H1 (cell line): ENCODE results near the gene SYT13. TPM values are rescaled to one million over a fixed set of nuclear protein-coding genes. Genes with fewer than 3 reads are reported as not detected.

Source experiments
- CTCF ChIA-PET: fragments of 300-600 bp; sonication (Branson Sonifier 250); formaldehyde crosslinking; loops from one replicate; lab custom pipeline; 2021; ENCODE audit not compliant: partially characterized antibody; lab: Charles Lee
- POLR2A ChIA-PET: fragments of 300-600 bp; sonication (Branson Sonifier 250); formaldehyde crosslinking; loops from one replicate; lab custom pipeline; 2021; ENCODE audit warnings: inconsistent platforms; ENCODE audit not compliant: partially characterized antibody; lab: Charles Lee
- DNase-seq, 2 experiments: peaks; one replicate each; pipeline versions ENCODE4 v3.0.0 to v3.0.0-alpha.2; 2010 to 2022; ENCODE audit warnings: low spot score in 2 of 2, low read depth in 1 of 2, mixed read lengths in 1 of 2
- FAIRE-seq: peaks from 2 replicates; lab custom pipeline; 2011; peaks lifted over from hg19 to GRCh38; lab: Jason Lieb, UNC
- H2AFZ ChIP-seq: 2 replicates; pipeline ENCODE4 v1.8.1; 2012; ENCODE audit warnings: low read length, inconsistent platforms
- H2AK5ac ChIP-seq: 2 replicates; pipeline ENCODE4 v1.6.1; 2013; ENCODE audit warnings: low read depth, low read length
- H2BK120ac ChIP-seq: replicated peaks from 2 replicates; pipeline ENCODE3; 2013; ENCODE audit warnings: low read depth, low read length, inconsistent platforms
- H2BK12ac ChIP-seq: 2 replicates; pipeline ENCODE4 v1.6.1; 2013; ENCODE audit warnings: low read depth, low read length
- H2BK15ac ChIP-seq: 2 replicates; pipeline ENCODE4 v1.6.1; 2013; ENCODE audit warnings: low read length
- H2BK20ac ChIP-seq: 2 replicates; pipeline ENCODE4 v1.6.1; 2013; ENCODE audit warnings: low read length
- H2BK5ac ChIP-seq: 2 replicates; pipeline ENCODE4 v1.6.1; 2013; ENCODE audit warnings: low read depth, low read length
- H3K14ac ChIP-seq: 2 replicates; pipeline ENCODE4 v1.6.1; 2013; ENCODE audit warnings: inconsistent platforms; ENCODE audit not compliant: insufficient read length
- H3K18ac ChIP-seq: 2 replicates; pipeline ENCODE4 v1.6.1; 2013; ENCODE audit warnings: low read length; ENCODE audit errors: extremely low read depth
- H3K23ac ChIP-seq: 2 replicates; pipeline ENCODE4 v1.6.1; 2013; ENCODE audit warnings: inconsistent platforms; ENCODE audit not compliant: insufficient read length
- H3K23me2 ChIP-seq: 2 replicates; pipeline ENCODE4 v1.6.1; 2013; ENCODE audit warnings: low read depth, low read length
- H3K27ac ChIP-seq: 2 replicates; pipeline ENCODE4 v1.6.1; 2011; ENCODE audit warnings: low read depth, low read length, inconsistent platforms
- H3K27me3 ChIP-seq, 4 experiments: replicated peaks in 1 of 4; 1 replicate in 1 of 4; 2 replicates in 3 of 4; pipeline versions ENCODE4 v1.6.1 to v1.8.1; 2011 to 2013; ENCODE audit warnings: low read length in 3 of 4, mild to moderate bottlenecking in 3 of 4, inconsistent platforms in 2 of 4, mixed read lengths in 2 of 4, moderate library complexity in 1 of 4; ENCODE audit not compliant: control insufficient read depth in 3 of 4, insufficient read depth in 3 of 4; ENCODE audit errors: extremely low read depth in 1 of 4
- H3K36me3 ChIP-seq, 4 experiments: 2 replicates each; pipeline versions ENCODE4 v1.6.1 to v1.8.1; 2011 to 2013; ENCODE audit warnings: mild to moderate bottlenecking in 4 of 4, low read length in 3 of 4, moderate library complexity in 2 of 4, control low read depth in 1 of 4, inconsistent platforms in 1 of 4; ENCODE audit not compliant: insufficient read depth in 4 of 4, control insufficient read depth in 2 of 4
- H3K4ac ChIP-seq: replicated peaks from 2 replicates; pipeline ENCODE3; 2013; ENCODE audit warnings: low read length, low read depth, mixed read lengths, inconsistent platforms; ENCODE audit not compliant: insufficient read length
- H3K4me1 ChIP-seq, 4 experiments: replicated peaks in 1 of 4; 1 replicate in 1 of 4; 2 replicates in 3 of 4; pipeline versions ENCODE4 v1.6.1 to v1.8.1; 2011 to 2013; ENCODE audit warnings: low read length in 3 of 4, inconsistent platforms in 2 of 4, mixed read lengths in 1 of 4; ENCODE audit not compliant: insufficient read depth in 4 of 4, control insufficient read depth in 3 of 4
- H3K4me2 ChIP-seq, 2 experiments: 2 replicates each; pipeline versions ENCODE4 v1.6.1 to v1.8.1; 2011 to 2013; ENCODE audit warnings: low read depth in 2 of 2, low read length in 2 of 2, control low read depth in 1 of 2, inconsistent platforms in 1 of 2, mild to moderate bottlenecking in 1 of 2; ENCODE audit not compliant: insufficient read depth in 1 of 2
- H3K4me3 ChIP-seq, 4 experiments: fragments of 200-600, 300-600 bp in 1 of 4; sonication (generic), shearing (Covaris generic), sonication (Bioruptor Twin) in 1 of 4; 2 replicates each; pipeline versions ENCODE4 v1.5.1 to v1.8.1; 2011 to 2016; ENCODE audit warnings: low read length in 4 of 4, low read depth in 3 of 4, control low read depth in 2 of 4, inconsistent platforms in 2 of 4, mild to moderate bottlenecking in 2 of 4, mixed read lengths in 1 of 4, moderate library complexity in 1 of 4; ENCODE audit not compliant: insufficient read depth in 2 of 4; ENCODE audit errors: extremely low read depth in 1 of 4
- H3K56ac ChIP-seq: replicated peaks from 2 replicates; pipeline ENCODE3; 2013; ENCODE audit warnings: low read depth, mild to moderate bottlenecking, mixed read lengths, low read length, inconsistent platforms; ENCODE audit not compliant: insufficient read length
- H3K79me1 ChIP-seq: 2 replicates; pipeline ENCODE4 v1.6.1; 2013; ENCODE audit warnings: low read depth, low read length, control low read depth
- H3K79me2 ChIP-seq, 2 experiments: 2 replicates each; pipeline versions ENCODE4 v1.6.1 to v1.8.1; 2012 to 2013; ENCODE audit warnings: low read length in 2 of 2, mild to moderate bottlenecking in 2 of 2, inconsistent platforms in 1 of 2; ENCODE audit not compliant: insufficient read depth in 2 of 2, control insufficient read depth in 1 of 2
- H3K9ac ChIP-seq, 4 experiments: replicated peaks in 1 of 4; 1 replicate in 1 of 4; 2 replicates in 3 of 4; pipeline versions ENCODE4 v1.6.1 to v1.8.1; 2011 to 2013; ENCODE audit warnings: low read depth in 3 of 4, low read length in 3 of 4, control low read depth in 2 of 4, mild to moderate bottlenecking in 2 of 4, moderate library complexity in 2 of 4, inconsistent platforms in 1 of 4; ENCODE audit errors: extremely low read depth in 1 of 4
- H3K9me3 ChIP-seq, 2 experiments: 2 replicates each; pipeline versions ENCODE4 v1.6.1 to v1.8.1; 2012 to 2013; ENCODE audit warnings: mild to moderate bottlenecking in 2 of 2, moderate library complexity in 2 of 2, control low read depth in 1 of 2, inconsistent platforms in 1 of 2, low read depth in 1 of 2, low read length in 1 of 2, mixed read lengths in 1 of 2; ENCODE audit not compliant: insufficient read depth in 2 of 2
- H4K20me1 ChIP-seq, 2 experiments: replicated peaks in 1 of 2; 2 replicates each; pipeline versions ENCODE3 to v1.8.1; 2011 to 2013; ENCODE audit warnings: inconsistent platforms in 2 of 2, low read length in 2 of 2, mild to moderate bottlenecking in 1 of 2; ENCODE audit not compliant: insufficient read depth in 2 of 2, control insufficient read depth in 1 of 2
- H4K5ac ChIP-seq: 2 replicates; pipeline ENCODE4 v1.6.1; 2013; ENCODE audit warnings: low read length, low read depth, mixed read lengths, inconsistent platforms; ENCODE audit not compliant: insufficient read length
- H4K8ac ChIP-seq: 2 replicates; pipeline ENCODE4 v1.8.0; 2013; ENCODE audit warnings: mild to moderate bottlenecking, moderate library complexity, low read length, inconsistent platforms; ENCODE audit not compliant: insufficient read depth; ENCODE audit errors: extremely low read depth
- H4K91ac ChIP-seq: replicated peaks from 2 replicates; pipeline ENCODE3; 2013; ENCODE audit warnings: low read length, mixed read lengths, inconsistent platforms; ENCODE audit not compliant: insufficient read length
- BACH1 ChIP-seq: IDR thresholded peaks from 2 replicates; pipeline ENCODE4 v1.6.1; 2012; ENCODE audit warnings: low read length, improper control_type of control experiment
- CHD2 ChIP-seq: IDR thresholded peaks from 2 replicates; pipeline ENCODE4 v1.6.1; 2012; ENCODE audit warnings: low read length, improper control_type of control experiment
- FOSL1 ChIP-seq: IDR thresholded peaks from 2 replicates; pipeline ENCODE4 v1.6.1; 2011; ENCODE audit warnings: mild to moderate bottlenecking, low read depth, low read length, moderate library complexity; ENCODE audit not compliant: insufficient read depth
- GABPA ChIP-seq: IDR thresholded peaks from 2 replicates; pipeline ENCODE4 v1.6.1; 2011; ENCODE audit warnings: mild to moderate bottlenecking, low read length, moderate library complexity, borderline replicate concordance; ENCODE audit not compliant: insufficient read depth
- KDM1A ChIP-seq: fragments of 200-600, 300-600 bp; sonication (generic); IDR thresholded peaks from 2 replicates; pipeline ENCODE4 v1.7.1; 2016; ENCODE audit warnings: mild to moderate bottlenecking, low read length, borderline replicate concordance
- NRF1 ChIP-seq: IDR thresholded peaks from 2 replicates; pipeline ENCODE4 v1.6.1; 2011; ENCODE audit warnings: mild to moderate bottlenecking, low read depth, low read length, improper control_type of control experiment
- PHF8 ChIP-seq: fragments of 200-600 bp; sonication (generic); conservative IDR thresholded peaks from 2 replicates; pipeline ENCODE4 v1.7.1; 2012; ENCODE audit warnings: low read depth, mild to moderate bottlenecking, inconsistent platforms, low read length, moderate library complexity
- TAF1 ChIP-seq: IDR thresholded peaks from 2 replicates; pipeline ENCODE4 v1.6.1; 2011; ENCODE audit warnings: mild to moderate bottlenecking, low read depth, low read length
- TAF7 ChIP-seq: optimal IDR thresholded peaks from 2 replicates; pipeline ENCODE3; 2011; ENCODE audit warnings: low read depth, mild to moderate bottlenecking, inconsistent platforms, low read length, moderate library complexity, borderline replicate concordance
- YY1 ChIP-seq: IDR thresholded peaks from 2 replicates; pipeline ENCODE4 v1.6.1; 2011; ENCODE audit warnings: low read depth, mild to moderate bottlenecking, low read length
- WGBS, 2 experiments: shearing (Covaris generic) in 1 of 2; methylation state at CpG; one replicate each; pipeline versions ENCODE4 v1.1.6 to v1.1.7; 2013 to 2015; ENCODE audit warnings: low lambda C conversion rate in 2 of 2, mixed read lengths in 2 of 2, inconsistent platforms in 1 of 2, low coverage in 1 of 2, missing lambda C conversion rate in 1 of 2; ENCODE audit not compliant: insufficient replicate concordance in 2 of 2, insufficient coverage in 1 of 2, insufficient read length in 1 of 2; ENCODE audit errors: extremely low coverage in 1 of 2, missing lambda C conversion rate in 1 of 2; 5-methylcytosine and 5-hydroxymethylcytosine counted together
- polyA plus RNA-seq, 7 experiments: library from polyadenylated mRNA; depleted of rRNA in 3 of 7; stranded (reverse) in 5 of 7; unstranded in 2 of 7; fragments of >200 nt in 5 of 7; fragments of 200-250 nt in 2 of 7; gene quantifications; 1 replicate in 5 of 7; 2 replicates in 1 of 7; 4 replicates in 1 of 7; pipeline versions ENCODE4 v1.2.1 to v1.2.3, GENCODE V29; 2011 to 2013; ENCODE audit warnings: missing spikeins in 2 of 7, mixed read lengths in 2 of 7
- total RNA-seq: library from RNA; stranded (reverse); fragmentation: NEBNext Ultra II Directional; extraction: Animal tissue kit (Norgen Biotek cat#: 25700); gene quantifications from 2 replicates; pipeline ENCODE4 v1.2.1, GENCODE V29; 2021

SYT13 gene
- total and polyA plus RNA-seq, 2 of the 8 experiments (the other 6 are each of a cell fraction or from before 2014, with no cell fraction given) = 4.8 to 13.2 TPM

GRCh38 chr11:45245218-45246045 lies 40.7 kb downstream of the SYT13 start:
- Histone ChIP-seq H2BK20ac (no peak overlapping the region), H4K5ac (no peak overlapping the region), H3K4me1 (no peaks in the 10 kb centered on the region), H3K23ac (no peak overlapping the region), H3K23me2 (no peaks in the 10 kb centered on the region), H4K20me1 (peaks cover 0 to 1% of the 10 kb centered on the region in 2 experiments), H3K4ac (no peak overlapping the region), H3K9ac (no peak overlapping the region), H2AK5ac (no peak overlapping the region), H2AFZ (no peak overlapping the region), H3K56ac (no peak overlapping the region), H2BK5ac (no peak overlapping the region), H3K9me3 (no peaks in the 10 kb centered on the region), H2BK120ac (no peak overlapping the region), H4K91ac (no peak overlapping the region), H3K18ac (no peak overlapping the region), H3K4me3 (no peak overlapping the region), H2BK12ac (no peak overlapping the region), H3K36me3 (no peaks in the 10 kb centered on the region; a peak in 2 of 8 replicates), H3K27me3 (no peaks in the 10 kb centered on the region; a peak in 1 of 7 replicates), H3K14ac (no peak overlapping the region), H3K4me2 (no peak overlapping the region), H3K27ac (no peak overlapping the region), H3K79me2 (no peaks in the 10 kb centered on the region), H2BK15ac (no peak overlapping the region), H4K8ac (no peak overlapping the region), H3K79me1 (no peaks in the 10 kb centered on the region)
- FAIRE-seq (no peak), DNase-seq (no peak)
- 82% methylated on average over 8 of the region's 8 CpGs; no CpG with 5 or more reads in 1 of the 2 experiments for WGBS, 2 experiments
- ChIA-PET CTCF (interaction anchor here (0.8 to 7.4 kb wide), 17 partner anchors 8 to 339 kb away, joined by 3 to 78 read pairs (median 4); partner anchors contain the start of gene SYT13), POLR2A (no interaction called here)
- TF ChIP-seq KDM1A = no peak
- TF ChIP-seq PHF8 = no peak
- no peak for TF ChIP-seq YY1
- no peak for TF ChIP-seq CHD2
- no peak for TF ChIP-seq BACH1
- TF ChIP-seq NRF1 = no peak
- TF ChIP-seq TAF1 = no peak
- TF ChIP-seq TAF7 = no peak
- TF ChIP-seq FOSL1 = no peak
- TF ChIP-seq GABPA = no peak
